ENCODE measurements around the gene NR6A1.
A peak's percentile ranks its signal among the peaks of the same experiment; 100 is the strongest.

The NR6A1 gene

GRCh38 chr9:124605258-124605657, 165.9 kb downstream of the NR6A1 start:
- no peaks in the 10 kb centered on the region for H3K4me1 ChIP-seq (ENCODE audit: control insufficient read depth, insufficient read depth, low read length)
- H3K27ac ChIP-seq (ENCODE audit: extremely low read depth, low read depth, low read length): no peak overlapping the region
- no peak overlapping the region for H3K4me3 ChIP-seq (ENCODE audit: low read depth, low read length)
- no peaks in the 10 kb centered on the region for H3K36me3 ChIP-seq (ENCODE audit: control insufficient read depth in 2 of 2, insufficient read depth in 1 of 2, low read length in 2 of 2)
- H3K9me3 ChIP-seq (ENCODE audit: control insufficient read depth, insufficient read depth, low read depth, low read length): no peaks in the 10 kb centered on the region
- ChIA-PET POLR2A (interaction anchor here (0.9 kb wide), 1 partner anchor 11 kb away, joined by 3 read pairs; no protein-coding TSS in a partner anchor), CTCF (interaction anchor here (0.7 to 3.9 kb wide), 4 partner anchors 9 to 53 kb away, joined by 3 to 43 read pairs (median 10); no protein-coding TSS in a partner anchor)
- TF ChIP-seq ZNF2 (tag by site-specific recombination; IDR thresholded peaks at IDR 0.05): no peak
- no peak for TF ChIP-seq ZNF416 (tag by site-specific recombination; IDR thresholded peaks at IDR 0.05)
- TF ChIP-seq ZNF223 (tag by site-specific recombination; IDR thresholded peaks at IDR 0.05): no peak
- no peak for TF ChIP-seq ZNF398 (tag by site-specific recombination; IDR thresholded peaks at IDR 0.05)
- TF ChIP-seq ZNF10 (tag by site-specific recombination; IDR thresholded peaks at IDR 0.05): no peak
- no peak for TF ChIP-seq KLF7 (tag by site-specific recombination; IDR thresholded peaks at IDR 0.05; ENCODE audit: borderline replicate concordance)
- no peak for TF ChIP-seq ZIC2 (tag by site-specific recombination; IDR thresholded peaks at IDR 0.05)
- no peak for TF ChIP-seq IKZF3 (tag by site-specific recombination; IDR thresholded peaks at IDR 0.05)
- TF ChIP-seq ZNF654 (tag by site-specific recombination; IDR thresholded peaks at IDR 0.05; ENCODE audit: low read depth): no peak
- no peak for TF ChIP-seq GLIS2 (tag by site-specific recombination; IDR thresholded peaks at IDR 0.05)
- TF ChIP-seq BCL6B (tag by site-specific recombination; IDR thresholded peaks at IDR 0.05): no peak

GRCh38 chr9:124602632-124603031, 168.5 kb downstream of the NR6A1 start:
- no peak for TF ChIP-seq ZNF423 (tag by site-specific recombination; IDR thresholded peaks at IDR 0.05)
- no peak for TF ChIP-seq MYNN (tag by site-specific recombination; IDR thresholded peaks at IDR 0.05; ENCODE audit: borderline replicate concordance)
- TF ChIP-seq ZBTB20 (tag by site-specific recombination; IDR thresholded peaks at IDR 0.05): no peak
- TF ChIP-seq ZNF391 (tag by site-specific recombination; IDR thresholded peaks at IDR 0.05; ENCODE audit: borderline replicate concordance, low read depth): no peak
- TF ChIP-seq ZNF677 (tag by site-specific recombination; IDR thresholded peaks at IDR 0.05): no peak
- no peak for TF ChIP-seq MEIS1 (CRISPR knock-in tag; IDR thresholded peaks at IDR 0.05; ENCODE audit: borderline replicate concordance)
- no peak for TF ChIP-seq ZNF777 (tag by site-specific recombination; IDR thresholded peaks at IDR 0.05; ENCODE audit: borderline replicate concordance)
- TF ChIP-seq ZNF473 (tag by site-specific recombination; IDR thresholded peaks at IDR 0.05): no peak
- no peak for TF ChIP-seq KLF1 (tag by site-specific recombination; IDR thresholded peaks at IDR 0.05)
- no peak for TF ChIP-seq ZNF274 (IDR thresholded peaks at IDR 0.05; ENCODE audit: low read length)
- TF ChIP-seq ZNF274 (tag by site-specific recombination; IDR thresholded peaks at IDR 0.05; ENCODE audit: borderline replicate concordance): no peak
- no peak for TF ChIP-seq ZNF449 (tag by site-specific recombination; IDR thresholded peaks at IDR 0.05)
- TF ChIP-seq ZNF621 (tag by site-specific recombination; IDR thresholded peaks at IDR 0.05): no peak
- ChIA-PET CTCF (interaction anchor here (0.6 to 3.0 kb wide), 3 partner anchors 13 to 18 kb away, joined by 3 to 17 read pairs (median 4); no protein-coding TSS in a partner anchor), POLR2A (no interaction called here)
- peak overlapping the region; percentile 30; the same call in 1 of the 2 replicates for H3K27ac ChIP-seq (ENCODE audit: extremely low read depth, low read depth, low read length)
- no peaks in the 10 kb centered on the region for H3K36me3 ChIP-seq (ENCODE audit: control insufficient read depth in 2 of 2, insufficient read depth in 1 of 2, low read length in 2 of 2)
- no peak overlapping the region for H3K4me3 ChIP-seq (ENCODE audit: low read depth, low read length)
- H3K4me1 ChIP-seq (ENCODE audit: control insufficient read depth, insufficient read depth, low read length): no peaks in the 10 kb centered on the region
- H3K9me3 ChIP-seq (ENCODE audit: control insufficient read depth, insufficient read depth, low read depth, low read length): no peaks in the 10 kb centered on the region

Data from HEK293 (cell line).